Transverse colon (tissue), 4 donors: ENCODE measurements around the gene ALDH9A1. TPM values are rescaled to one million over a fixed set of nuclear protein-coding genes. Genes with fewer than 3 reads are reported as not detected.

Source experiments
- DNase-seq: peaks from one replicate; pipeline ENCODE4 v3.0.0-alpha.2; 2019
- H3K27ac ChIP-seq, 4 donors: fragments of 200-600 bp; sonication (generic); 2 replicates each; pipeline ENCODE4 v1.5.1; 2016 to 2018; ENCODE audit warnings: inconsistent platforms in 4 of 4
- H3K27me3 ChIP-seq: fragments of 200-600 bp; sonication (generic); 2 replicates; pipeline ENCODE4 v1.5.1; 2017; ENCODE audit warnings: inconsistent platforms
- H3K36me3 ChIP-seq, 4 donors: fragments of 200-600 bp; sonication (generic); 2 replicates each; pipeline ENCODE4 v1.5.1; 2017 to 2019; ENCODE audit warnings: inconsistent platforms in 4 of 4
- H3K4me1 ChIP-seq, 4 donors: fragments of 200-600 bp; sonication (generic); 2 replicates each; pipeline ENCODE4 v1.5.1; 2017 to 2020; ENCODE audit warnings: inconsistent platforms in 4 of 4
- H3K4me3 ChIP-seq, 4 donors: fragments of 200-600 bp; sonication (generic); 1 replicate in 1 of 4; 2 replicates in 3 of 4; pipeline versions ENCODE4 v1.5.1 to v1.6.1; 2017 to 2019; ENCODE audit warnings: inconsistent platforms in 4 of 4
- H3K9me3 ChIP-seq, 2 donors: fragments of 200-600 bp; sonication (generic); 2 replicates each; pipeline ENCODE4 v1.5.1; 2017 to 2019; ENCODE audit warnings: inconsistent platforms in 2 of 2
- EP300 ChIP-seq: sonication (generic); formaldehyde crosslinking; IDR thresholded peaks from one replicate; pipeline ENCODE4 v1.6.1; 2017; ENCODE audit warnings: antibody characterized with exemption, low read depth
- POLR2A ChIP-seq: fragments of 450-650 bp; IDR thresholded peaks from one replicate; pipeline ENCODE4 v1.6.1; 2016; ENCODE audit warnings: antibody characterized with exemption, mild to moderate bottlenecking, moderate library complexity
- POLR2AphosphoS5 ChIP-seq, 3 donors: sonication (generic); formaldehyde crosslinking; IDR thresholded peaks; one replicate each; pipeline ENCODE4 v1.6.1; 2016; ENCODE audit warnings: antibody characterized with exemption in 3 of 3
- WGBS, 2 donors: methylation state at CpG; one replicate each; pipeline ENCODE4 v1.1.5; 2018; ENCODE audit warnings: low coverage in 1 of 2; 5-methylcytosine and 5-hydroxymethylcytosine counted together
- in situ Hi-C, 4 donors: fragments of 200-750 bp; cut with MboI; loops; one replicate each; pipeline versions ENCODE4 v1.15.0 to v1.15.1; 2017; ENCODE audit warnings: low sequenced_read_pairs in 3 of 4, low pct_ligation_motif_present in 1 of 4, low pct_unique_long_range_greater_than_20kb in 1 of 4
- intact Hi-C: fragments of 100-400 bp; cut with DNase I; formaldehyde crosslinking; loops from one replicate; pipeline ENCODE4 v1.15.1; 2023; ENCODE audit warnings: low total_unique reads
- total RNA-seq, 4 donors: library from RNA; depleted of rRNA; stranded (reverse); fragments of >200 nt; gene quantifications; one replicate each; pipeline ENCODE4 v1.1.0, GENCODE V29; 2016
- TF ChIP-seq, protein P1 (sequence below), 5 experiments: fragments of 200-600 bp in 3 of 5; fragments of 450-650 bp in 2 of 5; sonication (generic) in 3 of 5; IDR thresholded peaks; 1 replicate in 2 of 5; 2 replicates in 3 of 5; pipeline ENCODE4 v1.5.1; 2016 to 2017; ENCODE audit warnings: antibody characterized with exemption in 5 of 5, inconsistent platforms in 3 of 5, mild to moderate bottlenecking in 2 of 5, moderate library complexity in 1 of 5

The ALDH9A1 gene
- total RNA-seq, 4 donors from 2014 or later, result 15.3 to 103 (median 59.5) TPM

DNA sequence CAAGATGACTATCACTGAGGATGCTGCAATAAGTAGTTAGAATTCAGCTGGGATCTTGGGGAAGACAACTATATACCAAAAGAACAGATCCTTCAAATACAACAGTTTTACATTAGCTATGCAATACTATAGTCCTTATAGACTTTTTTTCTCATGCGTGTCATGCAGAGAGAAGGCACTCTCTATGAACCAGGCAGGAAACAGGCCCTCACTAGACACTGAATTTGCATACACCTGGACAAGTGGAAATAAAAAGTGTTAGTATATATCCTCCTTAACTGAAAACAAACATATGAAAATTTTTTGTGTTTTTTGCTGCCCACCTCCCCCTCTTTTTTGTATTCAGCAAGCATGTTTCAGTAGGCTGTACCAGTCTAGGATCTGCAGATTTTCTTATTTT is 40.4 kb upstream of the ALDH9A1 start:
- 86 to 92% methylated on average over 1 of the region's 1 CpG for WGBS, 2 donors

DNA sequence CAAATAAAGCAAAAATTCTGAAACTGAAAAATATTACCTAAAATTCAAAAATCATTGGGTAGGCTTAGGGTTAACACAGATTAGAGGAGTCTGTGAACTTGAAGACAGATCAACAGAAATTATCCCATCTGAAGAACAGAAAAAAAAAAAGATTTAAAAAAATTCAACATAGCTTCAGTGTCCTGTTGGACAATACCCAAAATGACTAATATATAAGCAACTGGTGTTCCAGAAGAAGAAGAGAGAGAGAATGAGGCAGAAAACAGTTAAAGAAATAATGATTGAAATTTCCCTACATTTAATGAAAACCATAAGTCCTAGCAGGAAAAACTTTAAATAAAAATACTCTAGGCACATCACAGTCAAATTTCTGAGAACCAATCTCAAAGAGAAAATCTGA is 38.8 kb upstream of the ALDH9A1 start:
- Histone ChIP-seq H3K4me1 (no peaks in the 10 kb centered on the region), H3K36me3 (peaks cover 0 to 34% (median 9%) of the 10 kb centered on the region in 4 donors), H3K27me3 (no peaks in the 10 kb centered on the region), H3K4me3 (no peak overlapping the region), H3K27ac (no peak overlapping the region), H3K9me3 (no peaks in the 10 kb centered on the region)
- intact Hi-C loops, result no loop called here
- in situ Hi-C loops, result no loop called here
- TF ChIP-seq POLR2A, result no peak
- no peak for DNase-seq

More for the DNA sequence above, 40.4 kb upstream of the ALDH9A1 start:
- intact Hi-C loops (no loop called here), in situ Hi-C loops (no loop called here)
- TF ChIP-seq POLR2A (no peak), POLR2AphosphoS5 (IDR thresholded peaks at IDR 0.05) (no peak), EP300 (no peak)
- TF ChIP-seq, protein P1, sequence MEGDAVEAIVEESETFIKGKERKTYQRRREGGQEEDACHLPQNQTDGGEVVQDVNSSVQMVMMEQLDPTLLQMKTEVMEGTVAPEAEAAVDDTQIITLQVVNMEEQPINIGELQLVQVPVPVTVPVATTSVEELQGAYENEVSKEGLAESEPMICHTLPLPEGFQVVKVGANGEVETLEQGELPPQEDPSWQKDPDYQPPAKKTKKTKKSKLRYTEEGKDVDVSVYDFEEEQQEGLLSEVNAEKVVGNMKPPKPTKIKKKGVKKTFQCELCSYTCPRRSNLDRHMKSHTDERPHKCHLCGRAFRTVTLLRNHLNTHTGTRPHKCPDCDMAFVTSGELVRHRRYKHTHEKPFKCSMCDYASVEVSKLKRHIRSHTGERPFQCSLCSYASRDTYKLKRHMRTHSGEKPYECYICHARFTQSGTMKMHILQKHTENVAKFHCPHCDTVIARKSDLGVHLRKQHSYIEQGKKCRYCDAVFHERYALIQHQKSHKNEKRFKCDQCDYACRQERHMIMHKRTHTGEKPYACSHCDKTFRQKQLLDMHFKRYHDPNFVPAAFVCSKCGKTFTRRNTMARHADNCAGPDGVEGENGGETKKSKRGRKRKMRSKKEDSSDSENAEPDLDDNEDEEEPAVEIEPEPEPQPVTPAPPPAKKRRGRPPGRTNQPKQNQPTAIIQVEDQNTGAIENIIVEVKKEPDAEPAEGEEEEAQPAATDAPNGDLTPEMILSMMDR (IDR thresholded peaks at IDR 0.05), result no peak
- Histone ChIP-seq H3K4me1 (no peaks in the 10 kb centered on the region), H3K4me3 (no peak overlapping the region), H3K27me3 (no peaks in the 10 kb centered on the region), H3K36me3 (peaks cover 0 to 50% (median 14%) of the 10 kb centered on the region in 4 donors), H3K27ac (no peak overlapping the region), H3K9me3 (no peaks in the 10 kb centered on the region)
- no peak for DNase-seq

DNA sequence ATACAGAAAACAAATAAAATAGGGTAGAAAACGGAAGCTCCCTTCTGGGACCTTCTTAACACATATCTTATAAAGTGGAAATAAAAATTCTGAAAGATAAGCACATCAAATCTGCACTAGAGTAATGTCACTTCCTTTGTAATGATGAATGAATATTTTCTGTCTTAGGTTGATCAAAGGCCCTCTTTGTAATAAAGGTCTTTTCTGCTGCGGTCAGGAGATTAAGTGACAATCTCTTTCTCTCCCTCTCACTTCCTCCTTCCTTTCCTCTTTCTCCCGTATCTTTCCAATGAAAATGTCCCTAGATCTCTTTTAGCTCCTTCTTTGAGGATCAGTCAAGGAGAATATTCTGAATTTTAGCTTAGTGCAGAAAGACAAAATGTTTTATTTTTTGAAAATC is 36.5 kb upstream of the ALDH9A1 start:
- DNase-seq, result no peak
- no peaks in the 10 kb centered on the region for H3K27me3 ChIP-seq
- no peak overlapping the region for H3K4me3 ChIP-seq
- WGBS, 2 donors, result 84 to 89% methylated on average over 3 of the region's 3 CpGs
- intact Hi-C loops (loop anchor here (5.0 kb wide), 1 partner anchor 317 kb away; no protein-coding TSS in a partner anchor), in situ Hi-C loops (no loop called here)
- peaks cover 0 to 12% (median under 1%) of the 10 kb centered on the region in 4 donors for H3K36me3 ChIP-seq
- H3K4me1 ChIP-seq, result no peaks in the 10 kb centered on the region
- H3K27ac ChIP-seq, result no peak overlapping the region
- H3K9me3 ChIP-seq, result no peaks in the 10 kb centered on the region
- TF ChIP-seq POLR2A (no peak), POLR2AphosphoS5 (IDR thresholded peaks at IDR 0.05) (no peak)
- TF ChIP-seq, protein P1 (IDR thresholded peaks at IDR 0.05), result no peak

DNA sequence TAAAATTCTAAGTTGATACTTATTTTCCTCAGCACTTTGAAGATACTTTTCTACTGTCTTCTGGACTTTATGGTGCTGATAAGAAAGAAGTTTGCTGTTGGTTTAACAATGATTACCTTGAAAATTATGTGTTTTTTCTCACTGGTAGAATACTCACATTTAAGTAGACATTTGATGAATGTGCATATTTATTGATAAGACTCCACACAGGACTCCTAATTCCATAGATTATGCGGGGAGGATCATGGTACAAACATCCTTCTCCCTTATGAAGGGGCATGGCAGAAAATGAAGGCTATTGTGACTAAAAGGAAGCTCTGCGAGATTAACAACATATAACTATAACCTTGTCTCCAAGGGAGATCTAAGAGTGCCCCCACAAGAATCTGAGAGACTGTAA is 28.5 kb upstream of the ALDH9A1 start:
- WGBS, 2 donors, result 99% methylated on average over 2 of the region's 2 CpGs; no CpG with 5 or more reads in 1 of the 2 donors
- intact Hi-C loops, result no loop called here
- in situ Hi-C loops, result no loop called here

More for the DNA sequence above, 28.5 kb upstream of the ALDH9A1 start:
- Histone ChIP-seq H3K27ac (no peak overlapping the region), H3K27me3 (no peaks in the 10 kb centered on the region), H3K4me3 (no peak overlapping the region), H3K36me3 (peaks cover 0 to 17% (median 7%) of the 10 kb centered on the region in 4 donors), H3K4me1 (no peaks in the 10 kb centered on the region), H3K9me3 (no peaks in the 10 kb centered on the region)
- no peak for DNase-seq
- no peak for TF ChIP-seq EP300
- TF ChIP-seq POLR2A, result no peak
- TF ChIP-seq, protein P1 (IDR thresholded peaks at IDR 0.05), result no peak
- no peak for TF ChIP-seq POLR2AphosphoS5 (IDR thresholded peaks at IDR 0.05)
